Cardiac muscle cell (in vitro differentiated cells and primary cell): Measurements from ENCODE around the gene GJC2. TPM values are rescaled to one million over a fixed set of nuclear protein-coding genes. Genes with fewer than 3 reads are reported as not detected.

Experiments
- DNase-seq, 2 donors: peaks; one replicate each; pipeline versions ENCODE4 v3.0.0 to v3.0.0-alpha.2; 2010 to 2017; ENCODE audit warnings: low read depth in 1 of 2, low spot score in 1 of 2
- H3K27ac ChIP-seq: fragments of 200-600 bp; sonication (generic); 2 replicates; pipeline ENCODE4 v1.5.1; 2016
- H3K27me3 ChIP-seq: fragments of 200-600 bp; sonication (generic); 2 replicates; pipeline ENCODE4 v1.6.0; 2016; ENCODE audit warnings: control low read depth
- H3K36me3 ChIP-seq: fragments of 200-600 bp; sonication (generic); 2 replicates; pipeline ENCODE4 v1.5.1; 2016; ENCODE audit warnings: control low read depth
- H3K4me1 ChIP-seq: fragments of 200-600 bp; sonication (generic); 2 replicates; pipeline ENCODE4 v1.8.1; 2017; ENCODE audit warnings: low read depth, mild to moderate bottlenecking, mixed run types
- H3K4me3 ChIP-seq: fragments of 200-600 bp; sonication (generic); 2 replicates; pipeline ENCODE4 v1.5.1; 2016; ENCODE audit warnings: mild to moderate bottlenecking
- H3K9me3 ChIP-seq: fragments of 200-600 bp; sonication (generic); 2 replicates; pipeline ENCODE4 v1.5.1; 2017; ENCODE audit warnings: low read depth, mild to moderate bottlenecking, control low read depth
- CTCF ChIP-seq: IDR thresholded peaks from 2 replicates; pipeline ENCODE4 v1.5.1; 2012; ENCODE audit warnings: low read depth, mild to moderate bottlenecking, low read length
- polyA plus RNA-seq: library from polyadenylated mRNA; unstranded; fragments of >200 nt; fragmentation: Nextera tagmentation; extraction: Ambion mirVana; gene quantifications from 2 replicates; pipeline ENCODE4 v1.2.1, GENCODE V29; 2016
- total RNA-seq: library from RNA; depleted of rRNA; stranded (reverse); fragments of >200 nt; gene quantifications from 2 replicates; pipeline ENCODE4 v1.2.3, GENCODE V29; 2016

Gene GJC2
- total and polyA plus RNA-seq, 2 experiments from 2014 or later: 0.13 to 0.51 TPM

GRCh38 chr1:228154670-228155571 is 5.2 kb downstream of the GJC2 start:
- Histone ChIP-seq H3K4me1 (peaks cover 5% of the 10 kb centered on the region), H3K4me3 (no peak overlapping the region)
- no peak for DNase-seq

GRCh38 chr1:228155596-228156514 is 6.1 kb downstream of the GJC2 start:
- Histone ChIP-seq H3K27me3 (no peaks in the 10 kb centered on the region), H3K27ac (no peak overlapping the region), H3K36me3 (no peaks in the 10 kb centered on the region), H3K4me3 (no peak overlapping the region), H3K4me1 (peaks cover 5% of the 10 kb centered on the region), H3K9me3 (no peaks in the 10 kb centered on the region)
- no peak for DNase-seq
- TF ChIP-seq CTCF: no peak

More at GRCh38 chr1:228154670-228155571, 5.2 kb downstream of the GJC2 start:
- H3K27me3 ChIP-seq: no peaks in the 10 kb centered on the region
- H3K27ac ChIP-seq: no peak overlapping the region
- no peaks in the 10 kb centered on the region for H3K36me3 ChIP-seq
- H3K9me3 ChIP-seq: no peaks in the 10 kb centered on the region
- no peak for TF ChIP-seq CTCF

GRCh38 chr1:228156515-228156881 is 6.8 kb downstream of the GJC2 start:
- Histone ChIP-seq H3K4me3 (no peak overlapping the region), H3K9me3 (no peaks in the 10 kb centered on the region), H3K4me1 (peaks cover 5% of the 10 kb centered on the region), H3K27me3 (no peaks in the 10 kb centered on the region), H3K36me3 (no peaks in the 10 kb centered on the region), H3K27ac (no peak overlapping the region)
- no peak for TF ChIP-seq CTCF
- DNase-seq: no peak

- Histone ChIP-seq H3K9me3 (no peaks in the 10 kb centered on the region), H3K27me3 (no peaks in the 10 kb centered on the region), H3K27ac (no peak overlapping the region), H3K4me1 (peaks cover 5% of the 10 kb centered on the region), H3K4me3 (no peak overlapping the region), H3K36me3 (no peaks in the 10 kb centered on the region)
- TF ChIP-seq CTCF: no peak
- DNase-seq: no peak
These were observed 7.4 kb downstream of the GJC2 start for GRCh38 chr1:228156941-228157728.

- no peaks in the 10 kb centered on the region for H3K27me3 ChIP-seq
- TF ChIP-seq CTCF: no peak
- H3K4me1 ChIP-seq: peaks cover 5% of the 10 kb centered on the region
- no peak overlapping the region for H3K27ac ChIP-seq
- H3K9me3 ChIP-seq: no peaks in the 10 kb centered on the region
- no peak overlapping the region for H3K4me3 ChIP-seq
- no peaks in the 10 kb centered on the region for H3K36me3 ChIP-seq
- DNase-seq: no peak
These were observed 8.0 kb downstream of the GJC2 start for GRCh38 chr1:228157729-228158126.
